IMR-90 (cell line): ENCODE results near the gene PAX9. TPM values are rescaled to one million over a fixed set of nuclear protein-coding genes. Genes with fewer than 3 reads are reported as not detected.

Experiments used
- ATAC-seq: fragments of 200-7000 bp; cut with Tn5 transposase; 2 replicates; pipeline ENCODE4 v1.9.1; 2020; ENCODE audit warnings: low read depth, mild to moderate bottlenecking, moderate library complexity
- BruUV-seq: library from RNA; stranded (reverse); fragments of 400-500 nt; replicated peaks from 2 replicates; lab custom pipeline; 2021; lab: Mats Ljungman, UMichigan
- CTCF ChIA-PET: fragments of 300-600 bp; formaldehyde crosslinking; extraction: SDS; loops from one replicate; lab custom pipeline; 2021; ENCODE audit warnings: antibody characterized with exemption; lab: Yijun Ruan, JAX
- POLR2A ChIA-PET: fragments of 300-600 bp; sonication (Branson Sonifier 250); formaldehyde crosslinking; loops from one replicate; lab custom pipeline; 2022; ENCODE audit warnings: antibody characterized with exemption; ENCODE audit not compliant: unreplicated experiment; lab: Charles Lee
- DNase-seq: peaks from one replicate; pipeline ENCODE4 v3.0.0; 2013
- H2AFZ ChIP-seq: replicated peaks from 2 replicates; pipeline ENCODE3; 2013; ENCODE audit warnings: low read length, mild to moderate bottlenecking; ENCODE audit not compliant: poor library complexity
- H2AK5ac ChIP-seq: 2 replicates; pipeline ENCODE4 v1.6.1; 2013; ENCODE audit warnings: low read depth, low read length, inconsistent platforms
- H2AK9ac ChIP-seq: replicated peaks from 2 replicates; pipeline ENCODE3; 2013; ENCODE audit warnings: mild to moderate bottlenecking, low read depth, low read length, moderate library complexity; ENCODE audit not compliant: poor library complexity
- H2BK120ac ChIP-seq: 2 replicates; pipeline ENCODE4 v1.6.1; 2013; ENCODE audit warnings: low read depth, low read length, inconsistent platforms
- H2BK15ac ChIP-seq: 3 replicates; pipeline ENCODE4 v1.6.1; 2013; ENCODE audit warnings: low read depth, low read length, inconsistent platforms
- H2BK20ac ChIP-seq: 2 replicates; pipeline ENCODE4 v1.6.1; 2013; ENCODE audit warnings: low read depth, mild to moderate bottlenecking, inconsistent platforms, low read length, moderate library complexity
- H2BK5ac ChIP-seq: 2 replicates; pipeline ENCODE4 v1.6.1; 2013; ENCODE audit warnings: mild to moderate bottlenecking, low read depth, low read length, inconsistent platforms; ENCODE audit not compliant: poor library complexity, severe bottlenecking
- H3K14ac ChIP-seq: replicated peaks from 2 replicates; pipeline ENCODE4 v1.6.1; 2013; ENCODE audit warnings: low read depth, low read length, inconsistent platforms
- H3K18ac ChIP-seq: 2 replicates; pipeline ENCODE4 v1.6.1; 2013; ENCODE audit warnings: low read depth, low read length, control low read depth
- H3K23ac ChIP-seq: 2 replicates; pipeline ENCODE4 v1.6.1; 2013; ENCODE audit warnings: low read depth, low read length, inconsistent platforms
- H3K27ac ChIP-seq: 2 replicates; pipeline ENCODE4 v1.5.1; 2013; ENCODE audit warnings: mild to moderate bottlenecking, control low read depth, low read length; ENCODE audit not compliant: insufficient read depth
- H3K27me3 ChIP-seq: 2 replicates; pipeline ENCODE4 v1.6.1; 2013; ENCODE audit warnings: low read length; ENCODE audit not compliant: control insufficient read depth, insufficient read depth
- H3K36me3 ChIP-seq: 2 replicates; pipeline ENCODE4 v1.6.1; 2013; ENCODE audit warnings: low read length, mixed read lengths; ENCODE audit not compliant: control insufficient read depth, insufficient read depth
- H3K4ac ChIP-seq: 2 replicates; pipeline ENCODE4 v1.6.1; 2013; ENCODE audit warnings: low read depth, low read length, inconsistent platforms
- H3K4me1 ChIP-seq: 2 replicates; pipeline ENCODE4 v1.6.1; 2013; ENCODE audit warnings: low read length, mixed read lengths; ENCODE audit not compliant: control insufficient read depth, insufficient read depth
- H3K4me2 ChIP-seq: 2 replicates; pipeline ENCODE4 v1.6.1; 2013; ENCODE audit warnings: low read depth, mild to moderate bottlenecking, control low read depth, low read length, moderate library complexity
- H3K4me3 ChIP-seq: 2 replicates; pipeline ENCODE4 v1.5.1; 2013; ENCODE audit warnings: low read depth, mild to moderate bottlenecking, control low read depth, low read length, moderate library complexity; ENCODE audit not compliant: insufficient read depth
- H3K56ac ChIP-seq: 2 replicates; pipeline ENCODE4 v1.6.1; 2013; ENCODE audit warnings: low read length, inconsistent platforms; ENCODE audit not compliant: insufficient read depth; ENCODE audit errors: extremely low read depth
- H3K79me1 ChIP-seq, 2 experiments: 2 replicates each; pipeline ENCODE4 v1.6.1; 2013; ENCODE audit warnings: low read length in 2 of 2, inconsistent platforms in 1 of 2, low read depth in 1 of 2
- H3K9ac ChIP-seq: 2 replicates; pipeline ENCODE4 v1.6.1; 2013; ENCODE audit warnings: low read depth, low read length, control low read depth
- H3K9me1 ChIP-seq: 2 replicates; pipeline ENCODE4 v1.6.1; 2013; ENCODE audit warnings: low read length, inconsistent platforms; ENCODE audit not compliant: insufficient read depth
- H3K9me3 ChIP-seq: 2 replicates; pipeline ENCODE4 v1.6.1; 2013; ENCODE audit warnings: low read length; ENCODE audit not compliant: control insufficient read depth, insufficient read depth
- H4K20me1 ChIP-seq: 2 replicates; pipeline ENCODE4 v1.6.1; 2013; ENCODE audit warnings: low read length, inconsistent platforms; ENCODE audit not compliant: insufficient read depth
- H4K5ac ChIP-seq: 2 replicates; pipeline ENCODE4 v1.6.1; 2013; ENCODE audit warnings: mild to moderate bottlenecking, low read depth, low read length, control low read depth
- H4K8ac ChIP-seq, 2 experiments: 2 replicates each; pipeline ENCODE4 v1.6.1; 2013; ENCODE audit warnings: low read depth in 2 of 2, low read length in 2 of 2, control low read depth in 1 of 2, inconsistent platforms in 1 of 2
- H4K91ac ChIP-seq: 2 replicates; pipeline ENCODE4 v1.6.1; 2013; ENCODE audit warnings: low read depth, low read length, inconsistent platforms; ENCODE audit not compliant: insufficient read depth
- CHD1 ChIP-seq: IDR thresholded peaks from 2 replicates; pipeline ENCODE4 v1.6.1; 2012; ENCODE audit warnings: low read depth, low read length, improper control_type of control experiment
- MXI1 ChIP-seq: IDR thresholded peaks from 2 replicates; pipeline ENCODE4 v1.6.1; 2012; ENCODE audit warnings: low read depth, mild to moderate bottlenecking, low read length, moderate library complexity, borderline replicate concordance
- POLR2A ChIP-seq: IDR thresholded peaks from 2 replicates; pipeline ENCODE4 v1.6.1; 2012; ENCODE audit warnings: mild to moderate bottlenecking, low read depth, low read length
- RAD21 ChIP-seq: IDR thresholded peaks from 2 replicates; pipeline ENCODE4 v1.6.1; 2012; ENCODE audit warnings: low read length, improper control_type of control experiment
- WGBS, 2 experiments: methylation state at CpG; one replicate each; pipeline versions ENCODE4 v1.1.5 to v1.1.7; 2013; ENCODE audit warnings: missing lambda C conversion rate in 2 of 2; ENCODE audit not compliant: insufficient read length in 1 of 2; ENCODE audit errors: extremely low coverage in 2 of 2; 5-methylcytosine and 5-hydroxymethylcytosine counted together
- dilution Hi-C: fragments of 300-500 bp; cut with HindIII; formaldehyde crosslinking; loops from one replicate; pipeline ENCODE4 v1.14.3; 2018; ENCODE audit warnings: low sequenced_read_pairs; ENCODE audit not compliant: unreplicated experiment
- in situ Hi-C: fragments of 300-500 bp; cut with MboI; formaldehyde crosslinking; loops from 3 replicates; pipeline ENCODE4 v1.14.3; 2019; ENCODE audit warnings: low sequenced_read_pairs, inconsistent platforms, mixed read lengths
- intact Hi-C: fragments of 100-400 bp; cut with micrococcal nuclease; formaldehyde crosslinking; loops from 2 replicates; pipeline ENCODE4 v1.10.0; 2022
- polyA plus RNA-seq, 3 experiments: library from polyadenylated mRNA; depleted of rRNA; stranded (reverse); fragments of >200 nt; gene quantifications; 2 replicates each; pipeline ENCODE4 v1.2.3, GENCODE V29; 2012; ENCODE audit warnings: low replicate concordance in 1 of 3
- total RNA-seq: library from RNA; depleted of rRNA; stranded (reverse); fragments of >200 nt; gene quantifications from 2 replicates; pipeline ENCODE4 v1.2.3, GENCODE V29; 2012
- TF ChIP-seq, protein P1 (sequence below): fragments of 150-350 bp; IDR thresholded peaks from 2 replicates; pipeline ENCODE4 v1.6.1; 2016; ENCODE audit warnings: low read depth, mild to moderate bottlenecking, low read length, moderate library complexity, borderline replicate concordance
- TF ChIP-seq, protein P2 (sequence below): fragments of 150-350 bp; IDR thresholded peaks from 2 replicates; pipeline ENCODE4 v1.6.1; 2017; ENCODE audit warnings: mild to moderate bottlenecking, antibody characterized with exemption, low read length, low read depth
- TF ChIP-seq, protein P3 (sequence below): conservative IDR thresholded peaks from 2 replicates; pipeline ENCODE4 v1.5.1; 2012; ENCODE audit warnings: mild to moderate bottlenecking, low read depth, low read length, improper control_type of control experiment

The PAX9 gene
- total and polyA plus RNA-seq, 2 of the 4 experiments (the other 2 are of a cell fraction), result not detected

DNA sequence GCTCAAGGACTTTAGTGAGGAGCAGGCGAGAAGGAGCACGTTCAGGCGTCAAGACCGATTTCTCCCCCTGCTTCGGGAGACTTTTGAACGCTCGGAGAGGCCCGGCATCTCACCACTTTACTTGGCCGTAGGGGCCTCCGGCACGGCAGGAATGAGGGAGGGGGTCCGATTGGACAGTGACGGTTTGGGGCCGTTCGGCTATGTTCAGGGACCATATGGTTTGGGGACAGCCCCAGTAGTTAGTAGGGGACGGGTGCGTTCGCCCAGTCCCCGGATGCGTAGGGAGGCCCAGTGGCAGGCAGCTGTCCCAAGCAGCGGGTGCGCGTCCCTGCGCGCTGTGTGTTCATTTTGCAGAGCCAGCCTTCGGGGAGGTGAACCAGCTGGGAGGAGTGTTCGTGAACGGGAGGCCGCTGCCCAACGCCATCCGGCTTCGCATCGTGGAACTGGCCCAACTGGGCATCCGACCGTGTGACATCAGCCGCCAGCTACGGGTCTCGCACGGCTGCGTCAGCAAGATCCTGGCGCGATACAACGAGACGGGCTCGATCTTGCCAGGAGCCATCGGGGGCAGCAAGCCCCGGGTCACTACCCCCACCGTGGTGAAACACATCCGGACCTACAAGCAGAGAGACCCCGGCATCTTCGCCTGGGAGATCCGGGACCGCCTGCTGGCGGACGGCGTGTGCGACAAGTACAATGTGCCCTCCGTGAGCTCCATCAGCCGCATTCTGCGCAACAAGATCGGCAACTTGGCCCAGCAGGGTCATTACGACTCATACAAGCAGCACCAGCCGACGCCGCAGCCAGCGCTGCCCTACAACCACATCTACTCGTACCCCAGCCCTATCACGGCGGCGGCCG, 1.1 kb downstream of the PAX9 start:
- H2AK5ac ChIP-seq, result no peak overlapping the region
- H3K27me3 ChIP-seq, result peaks cover 91% of the 10 kb centered on the region
- H4K5ac ChIP-seq, result no peak overlapping the region
- no peak overlapping the region for H3K9ac ChIP-seq
- H3K18ac ChIP-seq, result no peak overlapping the region
- no peak for DNase-seq
- H2BK5ac ChIP-seq, result no peak overlapping the region
- no TSS peak for BruUV-seq
- intact Hi-C loops, result no loop called here
- H4K20me1 ChIP-seq, result no peaks in the 10 kb centered on the region
- no peaks in the 10 kb centered on the region for H3K9me1 ChIP-seq
- no peak overlapping the region for H3K56ac ChIP-seq
- H2AFZ ChIP-seq, result peak overlapping the region; percentile 74
- CTCF ChIA-PET, result no interaction called here
- dilution Hi-C loops, result no loop called here
- no peak overlapping the region for H3K4me3 ChIP-seq
- no peak overlapping the region for H3K4ac ChIP-seq
- H2BK20ac ChIP-seq, result no peak overlapping the region
- in situ Hi-C loops, result no loop called here
- no peak overlapping the region for H3K27ac ChIP-seq
- no peak overlapping the region for H4K8ac ChIP-seq
- POLR2A ChIA-PET, result interaction anchor here (0.7 kb wide), 1 partner anchor 756 kb away, joined by 3 read pairs; no protein-coding TSS in a partner anchor
- H2BK15ac ChIP-seq, result no peak overlapping the region
- peaks cover 15% of the 10 kb centered on the region for H3K9me3 ChIP-seq
- WGBS, 2 experiments, result 2% methylated on average over 36 of the region's 71 CpGs; no CpG with 5 or more reads in 1 of the 2 experiments
- peaks cover 5% of the 10 kb centered on the region; the same call in 1 of the 2 replicates for H3K4me1 ChIP-seq
- H3K23ac ChIP-seq, result no peak overlapping the region; the same call in 1 of the 2 replicates
- H2AK9ac ChIP-seq, result no peak overlapping the region
- no peak overlapping the region for H4K91ac ChIP-seq
- H3K14ac ChIP-seq, result no peak overlapping the region
- no peak for TF ChIP-seq MXI1
- no peak for TF ChIP-seq POLR2A
- no peak for TF ChIP-seq RAD21
- no peak for TF ChIP-seq CHD1
- TF ChIP-seq, protein P1, sequence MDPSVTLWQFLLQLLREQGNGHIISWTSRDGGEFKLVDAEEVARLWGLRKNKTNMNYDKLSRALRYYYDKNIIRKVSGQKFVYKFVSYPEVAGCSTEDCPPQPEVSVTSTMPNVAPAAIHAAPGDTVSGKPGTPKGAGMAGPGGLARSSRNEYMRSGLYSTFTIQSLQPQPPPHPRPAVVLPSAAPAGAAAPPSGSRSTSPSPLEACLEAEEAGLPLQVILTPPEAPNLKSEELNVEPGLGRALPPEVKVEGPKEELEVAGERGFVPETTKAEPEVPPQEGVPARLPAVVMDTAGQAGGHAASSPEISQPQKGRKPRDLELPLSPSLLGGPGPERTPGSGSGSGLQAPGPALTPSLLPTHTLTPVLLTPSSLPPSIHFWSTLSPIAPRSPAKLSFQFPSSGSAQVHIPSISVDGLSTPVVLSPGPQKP, result no peak
- TF ChIP-seq, protein P2, sequence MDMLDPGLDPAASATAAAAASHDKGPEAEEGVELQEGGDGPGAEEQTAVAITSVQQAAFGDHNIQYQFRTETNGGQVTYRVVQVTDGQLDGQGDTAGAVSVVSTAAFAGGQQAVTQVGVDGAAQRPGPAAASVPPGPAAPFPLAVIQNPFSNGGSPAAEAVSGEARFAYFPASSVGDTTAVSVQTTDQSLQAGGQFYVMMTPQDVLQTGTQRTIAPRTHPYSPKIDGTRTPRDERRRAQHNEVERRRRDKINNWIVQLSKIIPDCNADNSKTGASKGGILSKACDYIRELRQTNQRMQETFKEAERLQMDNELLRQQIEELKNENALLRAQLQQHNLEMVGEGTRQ, result no peak
- TF ChIP-seq, protein P3, sequence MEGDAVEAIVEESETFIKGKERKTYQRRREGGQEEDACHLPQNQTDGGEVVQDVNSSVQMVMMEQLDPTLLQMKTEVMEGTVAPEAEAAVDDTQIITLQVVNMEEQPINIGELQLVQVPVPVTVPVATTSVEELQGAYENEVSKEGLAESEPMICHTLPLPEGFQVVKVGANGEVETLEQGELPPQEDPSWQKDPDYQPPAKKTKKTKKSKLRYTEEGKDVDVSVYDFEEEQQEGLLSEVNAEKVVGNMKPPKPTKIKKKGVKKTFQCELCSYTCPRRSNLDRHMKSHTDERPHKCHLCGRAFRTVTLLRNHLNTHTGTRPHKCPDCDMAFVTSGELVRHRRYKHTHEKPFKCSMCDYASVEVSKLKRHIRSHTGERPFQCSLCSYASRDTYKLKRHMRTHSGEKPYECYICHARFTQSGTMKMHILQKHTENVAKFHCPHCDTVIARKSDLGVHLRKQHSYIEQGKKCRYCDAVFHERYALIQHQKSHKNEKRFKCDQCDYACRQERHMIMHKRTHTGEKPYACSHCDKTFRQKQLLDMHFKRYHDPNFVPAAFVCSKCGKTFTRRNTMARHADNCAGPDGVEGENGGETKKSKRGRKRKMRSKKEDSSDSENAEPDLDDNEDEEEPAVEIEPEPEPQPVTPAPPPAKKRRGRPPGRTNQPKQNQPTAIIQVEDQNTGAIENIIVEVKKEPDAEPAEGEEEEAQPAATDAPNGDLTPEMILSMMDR, result no peak
- peak overlapping the region; percentile 65; the same call in 1 of the 2 replicates for H3K4me2 ChIP-seq
- no peaks in the 10 kb centered on the region for H3K36me3 ChIP-seq
- H3K79me1 ChIP-seq, result no peaks in the 10 kb centered on the region
- H2BK120ac ChIP-seq, result no peak overlapping the region
- no peak for ATAC-seq
